NCI-H345 treated with DMSO at 0.1 percent for 48 hours (cell line): ENCODE data around the gene DCANP1.

Experiments used
- DNase-seq: peaks from one replicate; lab custom pipeline; 2025; ENCODE audit not compliant: unreplicated experiment; lab: John Stamatoyannopoulos, UW

Gene DCANP1

DNA sequence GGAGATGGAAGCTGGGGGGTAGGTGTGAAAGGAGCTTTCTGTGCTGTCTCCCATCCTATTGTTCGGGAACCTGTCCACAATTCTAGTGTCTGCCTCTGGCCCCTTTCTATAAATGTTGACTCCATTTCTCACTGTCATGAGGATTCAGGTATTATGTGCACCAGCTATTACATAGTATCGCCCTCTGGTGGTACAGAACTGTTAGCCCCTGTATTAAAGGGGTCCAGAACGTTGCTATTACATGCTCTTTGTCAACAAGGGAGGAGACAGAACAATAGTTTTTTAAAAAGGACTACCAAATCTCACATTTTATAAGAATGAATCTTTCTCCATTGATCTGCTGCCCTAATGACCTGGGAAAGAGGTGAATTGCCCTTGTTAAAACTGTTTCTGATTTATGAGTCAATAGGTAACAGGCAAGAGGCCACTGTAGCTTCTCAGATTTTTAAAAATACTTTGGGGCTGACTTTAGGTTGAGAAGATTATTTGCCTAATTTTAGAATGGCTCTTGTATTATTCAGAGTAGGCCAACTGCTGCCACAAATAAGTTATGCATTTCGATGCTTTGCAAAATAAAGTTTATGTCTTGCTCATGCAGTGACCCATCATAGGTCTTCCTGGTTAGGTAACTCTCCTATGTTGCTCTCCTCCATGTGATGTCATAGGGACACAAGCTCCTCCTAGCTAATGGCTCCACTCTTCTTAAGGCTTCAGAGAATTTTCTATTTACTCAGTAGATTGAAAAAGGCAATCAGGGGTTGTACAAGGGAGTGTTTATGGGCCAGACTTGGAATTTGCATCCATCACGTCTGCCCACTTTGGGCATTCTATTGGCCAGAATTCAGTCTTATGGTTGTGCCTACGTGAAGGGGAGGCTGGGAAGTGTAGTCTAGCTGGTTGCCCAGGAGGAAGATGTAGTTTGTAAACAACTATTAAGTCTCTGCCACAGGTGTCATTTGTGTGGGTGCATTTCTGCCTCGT, 20.8 kb downstream of the DCANP1 start:
- peak; percentile 34 for DNase-seq

- DNase-seq, result no peak
Observed at GRCh38 chr5:135425641-135426040, 21.5 kb downstream of the DCANP1 start.

GRCh38 chr5:135423846-135424168, 23.3 kb downstream of the DCANP1 start:
- no peak for DNase-seq

- DNase-seq, result no peak
Observed at GRCh38 chr5:135423146-135423845, 23.9 kb downstream of the DCANP1 start.

DNA sequence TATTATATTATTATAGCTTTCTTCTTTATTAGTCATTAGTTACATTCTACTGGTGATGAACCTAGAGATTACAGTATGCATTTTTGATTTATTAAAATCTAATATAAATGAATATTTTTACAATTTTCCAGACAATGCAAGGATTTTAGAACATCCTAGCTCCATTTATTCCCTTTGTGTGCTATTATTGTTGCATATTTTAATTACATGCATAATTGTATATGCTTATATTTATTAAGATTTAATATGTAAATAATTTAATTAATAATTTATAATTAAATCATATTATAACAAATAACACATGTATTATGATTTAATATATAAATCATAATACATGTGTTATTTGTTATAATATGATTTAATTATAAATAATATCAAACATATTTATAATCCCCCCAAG, 24.7 kb downstream of the DCANP1 start:
- no peak for DNase-seq

DNA sequence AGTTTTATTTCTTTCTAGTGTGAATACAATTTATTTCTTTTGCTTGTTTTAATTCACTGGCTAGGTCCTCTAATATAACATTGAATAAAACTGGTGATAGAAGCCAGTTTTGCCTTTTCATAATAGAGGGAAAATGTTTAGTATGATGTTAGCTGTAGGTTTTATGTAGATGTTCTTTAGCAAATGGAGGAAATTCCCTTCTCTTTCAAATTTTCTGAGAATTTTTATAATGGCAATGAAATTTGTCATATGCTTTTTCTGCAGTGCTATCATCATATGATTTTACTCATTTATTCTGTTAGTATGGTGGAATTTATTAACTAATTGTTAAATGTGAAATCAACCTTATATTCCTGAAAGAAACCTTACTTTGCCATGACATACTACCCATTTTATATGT, 30.1 kb downstream of the DCANP1 start:
- no peak for DNase-seq

DNA sequence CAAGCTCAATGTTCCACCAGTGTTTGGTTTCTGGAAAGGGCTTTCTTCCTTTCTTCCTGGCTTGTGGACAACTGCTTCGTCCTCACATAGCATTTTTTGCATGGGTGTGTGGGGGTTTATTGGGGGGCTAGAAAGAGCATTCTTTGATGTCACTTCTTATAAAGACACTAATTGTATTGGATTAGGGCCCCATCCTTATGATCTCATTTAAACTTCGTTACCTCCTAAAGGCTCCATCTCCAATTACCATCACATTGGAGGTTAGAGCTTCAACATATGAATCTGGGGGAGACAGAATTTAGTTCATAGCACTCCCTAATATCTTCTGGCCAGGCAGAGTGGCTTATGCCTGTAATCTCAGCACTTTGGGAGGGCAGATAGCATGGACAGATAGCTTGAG, 42.1 kb downstream of the DCANP1 start:
- DNase-seq, result no peak

GRCh38 chr5:135402031-135402430, 45.1 kb downstream of the DCANP1 start:
- DNase-seq, result no peak

GRCh38 chr5:135400866-135401265, 46.3 kb downstream of the DCANP1 start:
- no peak for DNase-seq

- no peak for DNase-seq
Observed at GRCh38 chr5:135399794-135400542, 47.2 kb downstream of the DCANP1 start.

GRCh38 chr5:135398855-135399793, 48.0 kb downstream of the DCANP1 start, which contains the start of gene MACROH2A1:
TSS of gene MACROH2A1 (minus strand) at chr5:135399231. CDS start at chr5:135389093, 10,138 bp downstream.
- peak; percentile 49 for DNase-seq

DNA sequence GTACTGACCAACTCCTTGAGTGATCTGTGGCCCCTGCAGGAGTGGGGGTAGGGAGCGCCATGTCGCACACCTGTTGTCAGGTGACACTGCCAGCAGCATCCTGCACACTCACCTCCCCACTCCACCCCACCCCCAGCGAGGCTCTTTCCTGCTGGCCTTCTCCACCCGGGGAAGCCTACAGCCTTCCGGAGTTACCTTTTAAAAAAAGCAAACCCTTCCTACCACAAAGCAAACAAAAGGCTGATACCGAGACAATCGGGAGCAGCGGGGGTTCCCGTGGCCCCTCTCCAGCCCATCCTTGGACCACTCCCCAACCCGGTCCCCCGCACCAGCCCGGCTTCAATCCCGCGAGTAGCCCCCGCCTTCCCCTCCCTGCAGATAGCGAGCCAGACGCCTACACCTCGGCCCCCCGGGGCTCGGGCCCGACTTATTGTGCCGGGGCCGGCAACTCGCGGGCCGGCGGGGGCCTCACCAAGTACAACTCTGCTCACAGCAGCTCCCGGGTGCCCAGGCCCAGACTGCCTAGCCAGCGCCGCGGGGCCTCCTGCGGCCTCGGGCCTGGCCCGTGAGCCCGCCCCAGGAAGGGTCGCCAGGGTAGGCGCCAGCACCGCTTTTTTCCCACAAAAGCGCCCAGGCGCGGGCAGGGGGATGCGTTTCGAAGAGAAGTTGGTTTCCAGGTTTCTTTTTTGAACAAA, 48.8 kb downstream of the DCANP1 start:
- DNase-seq, result peak; percentile 67

- no peak for DNase-seq
Observed at GRCh38 chr5:135397084-135397483, 50.1 kb downstream of the DCANP1 start.

DNA sequence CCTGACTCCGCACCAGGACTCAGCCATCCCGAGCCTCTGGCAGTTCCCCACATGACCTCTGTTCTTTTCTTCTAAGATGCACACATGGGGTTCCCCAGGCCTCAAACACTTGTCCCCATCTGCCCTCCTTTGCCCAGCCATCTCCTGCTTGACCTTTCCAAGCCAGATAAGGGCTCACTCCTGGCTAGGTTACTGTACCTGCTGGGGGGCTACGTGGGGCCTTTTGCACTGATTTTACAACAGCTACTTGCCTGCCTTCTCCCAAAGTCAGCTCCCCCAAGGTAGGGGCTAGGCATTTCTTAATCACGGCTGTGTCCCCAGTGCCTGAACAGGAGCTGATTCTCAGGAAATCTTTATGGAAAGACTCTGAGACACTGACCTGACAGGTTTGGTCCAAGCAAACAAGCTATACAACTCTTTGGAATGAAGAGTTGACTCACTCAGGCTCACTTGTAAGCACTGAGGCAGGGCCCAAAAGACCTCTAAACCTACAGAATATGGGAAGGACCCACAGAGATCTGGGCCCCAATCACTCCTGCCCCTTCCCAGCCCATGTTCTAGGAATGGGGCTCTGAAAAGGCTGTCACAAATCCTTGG, 50.6 kb downstream of the DCANP1 start:
- DNase-seq, result no peak

GRCh38 chr5:135395866-135396265, 51.3 kb downstream of the DCANP1 start:
- no peak for DNase-seq

- no peak for DNase-seq
Observed at GRCh38 chr5:135395451-135395850, 51.7 kb downstream of the DCANP1 start.
